NCI-H510A treated with DMSO at 0.1 percent for 48 hours (cell line): Measurements from ENCODE around the gene ADAMTS10.
"Not testable (repeated sequence)": the region's sequence is repeated elsewhere in the genome, so short reads cannot be mapped to it uniquely, and the experiment has no call there.

Source experiments
- DNase-seq: peaks from one replicate; lab custom pipeline; 2025; lab: John Stamatoyannopoulos, UW

ADAMTS10 gene

DNA sequence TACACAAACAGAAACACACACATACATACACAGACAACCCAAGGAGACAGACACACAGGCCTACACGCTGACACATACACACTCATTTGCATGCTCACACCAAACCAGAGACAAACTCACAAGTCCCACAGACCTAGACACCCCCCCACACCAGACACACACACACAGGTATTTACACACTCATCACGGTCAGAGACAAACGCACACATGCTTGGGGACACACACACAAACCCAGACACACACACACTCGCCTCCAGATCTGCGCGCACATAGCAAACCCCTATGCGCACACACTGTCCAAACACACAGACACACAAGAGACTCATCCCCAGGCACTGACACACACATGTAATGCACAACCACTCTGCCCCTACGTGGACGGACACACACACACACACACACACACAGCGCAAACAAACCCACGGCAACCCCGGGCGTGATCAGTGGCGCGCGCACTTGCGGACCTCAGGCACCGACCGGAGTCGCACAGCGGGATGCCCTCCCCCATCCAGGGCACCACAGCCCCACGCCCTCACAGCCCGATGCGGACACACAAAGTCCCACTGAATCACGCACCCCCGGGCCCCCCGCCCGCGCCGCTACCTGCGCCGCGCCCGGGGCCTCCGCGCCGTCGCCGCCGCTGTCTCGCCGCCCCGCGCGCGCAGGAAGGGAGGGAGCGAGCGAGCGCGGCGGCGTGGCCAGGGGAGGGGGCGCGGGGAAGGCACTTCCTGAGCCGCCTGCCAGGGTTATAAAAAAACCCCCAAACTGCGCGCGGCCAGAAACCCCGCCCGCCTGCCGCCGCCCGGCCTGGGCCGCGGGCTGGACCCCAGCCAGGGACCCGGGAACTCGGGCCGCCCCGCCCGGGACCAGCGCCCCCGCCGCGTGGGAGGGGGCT lies at the start of gene ADAMTS10:
ADAMTS10 (minus strand) TSS at position 675 of the 895 bp plus-strand sequence. CDS start 5,005 bp downstream, outside the sequence.
- no peak for DNase-seq

DNA sequence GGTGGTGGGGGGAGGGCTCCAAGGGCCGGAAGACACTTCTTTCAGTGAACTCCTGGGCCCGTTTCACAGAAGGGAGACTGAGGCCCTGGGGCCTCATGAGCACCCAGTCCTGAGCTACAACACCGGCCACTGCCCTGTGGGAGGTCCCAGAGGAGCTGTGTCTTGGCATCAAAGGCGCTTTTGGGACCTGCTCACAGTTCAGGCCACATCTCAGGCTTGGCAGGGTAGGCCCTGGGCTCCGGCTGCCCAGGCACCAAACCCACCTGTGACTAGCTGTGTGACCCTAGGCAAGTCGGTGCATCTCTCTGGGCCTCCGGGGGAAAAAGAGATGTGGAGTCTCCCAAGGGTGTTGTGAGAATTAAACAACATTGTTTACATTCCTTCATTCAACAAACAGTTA lies 49.4 kb upstream of the ADAMTS10 start:
- no peak for DNase-seq

DNA sequence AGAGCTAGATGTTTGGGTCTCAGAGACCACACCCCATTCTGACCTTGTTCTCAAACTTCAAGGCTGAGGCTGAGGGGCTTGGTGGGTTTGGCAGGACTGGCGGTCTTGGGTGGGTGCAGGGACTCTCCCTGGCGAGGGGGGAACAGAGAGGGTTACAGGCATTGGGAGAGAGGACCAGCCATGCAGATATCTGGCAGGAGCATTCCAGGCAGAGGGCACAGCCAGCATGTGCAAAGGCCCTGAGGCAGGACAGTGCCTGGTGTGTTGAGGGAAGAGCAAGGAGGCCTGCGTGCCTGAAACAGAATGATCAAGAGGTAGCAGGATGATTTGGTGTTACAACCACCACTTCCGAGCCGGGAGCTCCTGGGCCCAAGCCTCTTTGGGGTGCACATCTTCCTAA lies 47.4 kb upstream of the ADAMTS10 start:
- no peak for DNase-seq

DNA sequence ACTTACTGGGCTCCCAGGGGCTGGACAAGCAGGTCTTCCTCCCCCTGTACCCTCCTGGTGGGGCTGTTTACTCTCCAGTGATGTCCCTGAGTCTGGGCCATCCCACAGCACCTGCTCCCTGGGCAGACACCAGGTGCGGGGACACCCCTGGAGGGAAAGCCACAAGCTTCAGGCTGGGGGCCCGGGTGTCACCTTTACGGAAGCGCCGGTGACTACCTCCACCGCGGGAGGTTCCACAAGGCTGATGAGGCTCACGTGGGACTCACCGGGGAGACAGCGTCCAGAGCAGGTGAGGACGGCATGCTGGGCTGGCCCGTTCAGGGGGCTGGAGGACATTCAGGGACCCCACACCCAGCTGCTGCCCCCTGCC lies 44.8 kb upstream of the ADAMTS10 start:
- no peak for DNase-seq

DNA sequence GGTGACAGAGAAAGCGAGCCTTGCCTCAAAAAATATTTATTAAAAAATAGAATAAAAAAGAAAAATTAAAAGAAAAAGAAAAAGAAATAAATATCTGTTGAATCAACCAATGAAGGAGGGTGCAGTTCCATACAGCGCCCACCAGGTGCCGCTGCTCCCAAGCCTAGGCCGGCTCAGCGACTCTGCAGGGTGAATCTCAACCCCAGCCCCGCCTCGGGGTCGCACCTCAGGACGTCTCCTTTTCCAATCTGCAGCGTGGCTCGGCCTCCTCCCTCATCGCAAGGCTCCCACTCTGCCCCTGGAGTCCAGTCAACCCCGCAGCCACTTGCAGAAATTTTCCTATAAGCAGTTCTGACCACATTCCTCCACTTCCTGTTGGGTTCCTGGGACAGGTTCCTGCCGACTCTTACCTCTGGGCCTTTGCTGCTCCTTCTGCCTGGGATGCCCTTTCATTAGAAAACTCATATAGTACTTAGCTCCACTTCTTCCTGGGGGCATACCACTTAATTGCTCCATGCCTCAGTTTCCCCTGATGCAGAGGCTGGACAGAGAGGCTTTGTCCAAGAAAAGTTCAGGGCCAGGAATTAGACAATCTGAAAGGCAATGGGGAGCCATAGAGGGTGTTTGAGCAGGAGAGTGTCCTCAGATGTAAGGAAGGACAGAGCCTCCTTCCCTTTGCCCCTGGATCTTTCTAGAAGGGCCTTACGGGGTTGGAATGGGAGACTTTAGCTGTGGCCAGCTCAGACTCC lies 44.2 kb upstream of the ADAMTS10 start:
- DNase-seq: no peak

DNA sequence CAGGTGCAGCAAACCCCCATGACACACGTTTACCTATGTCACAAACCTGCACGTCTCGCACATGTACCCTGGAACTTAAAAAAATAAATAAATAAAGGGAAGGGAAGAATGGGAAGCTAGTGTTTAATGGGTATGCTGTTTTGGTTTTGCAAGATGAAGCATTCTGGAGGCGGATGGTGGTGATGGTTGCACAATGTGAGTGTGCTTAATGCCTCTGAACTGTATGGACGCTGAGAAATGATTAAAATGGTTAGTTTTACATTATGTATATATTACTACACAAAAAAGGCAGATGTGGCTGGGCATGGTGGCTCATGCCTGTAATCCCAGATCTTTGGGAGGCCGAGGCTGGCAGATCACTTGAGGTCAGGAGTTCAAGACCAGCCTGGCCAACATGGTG lies 37.7 kb upstream of the ADAMTS10 start:
- DNase-seq: no peak

DNA sequence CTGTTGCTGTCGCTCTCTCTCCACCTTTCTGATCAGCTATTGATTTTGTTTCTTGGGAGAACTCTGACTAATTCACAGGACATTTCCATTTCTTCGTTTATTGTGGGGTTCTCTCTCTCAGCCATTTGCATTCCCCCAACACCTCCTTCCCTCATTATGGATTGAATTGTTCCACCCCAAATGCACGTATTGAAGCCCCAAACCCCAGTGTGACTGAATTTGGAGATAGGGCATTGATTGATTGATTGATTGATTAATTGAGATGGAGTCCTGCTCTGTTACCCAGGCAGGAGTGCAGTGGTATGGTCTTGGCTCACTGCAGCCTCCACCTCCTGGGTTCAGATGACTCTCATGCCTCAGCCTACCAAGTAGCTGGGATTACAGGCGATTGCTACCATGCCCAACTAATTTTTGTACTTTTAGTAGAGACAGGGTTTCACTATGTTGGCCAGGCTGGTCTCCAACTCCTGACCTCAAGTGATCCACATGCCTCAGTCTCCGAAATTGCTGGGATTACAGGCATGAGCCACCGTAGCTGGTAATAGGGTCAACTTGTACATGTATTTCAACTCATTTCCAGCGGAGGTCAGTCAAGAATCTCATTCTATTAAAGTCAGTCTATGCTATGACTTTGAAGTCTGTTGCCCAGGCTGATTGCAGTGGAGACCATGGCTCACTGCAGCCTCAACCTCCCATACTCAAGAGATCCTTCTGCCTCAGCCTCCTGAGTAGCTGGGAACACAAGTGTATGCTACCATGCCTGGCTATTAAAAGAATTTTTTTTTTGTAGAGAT lies 33.5 kb upstream of the ADAMTS10 start:
- no peak for DNase-seq

DNA sequence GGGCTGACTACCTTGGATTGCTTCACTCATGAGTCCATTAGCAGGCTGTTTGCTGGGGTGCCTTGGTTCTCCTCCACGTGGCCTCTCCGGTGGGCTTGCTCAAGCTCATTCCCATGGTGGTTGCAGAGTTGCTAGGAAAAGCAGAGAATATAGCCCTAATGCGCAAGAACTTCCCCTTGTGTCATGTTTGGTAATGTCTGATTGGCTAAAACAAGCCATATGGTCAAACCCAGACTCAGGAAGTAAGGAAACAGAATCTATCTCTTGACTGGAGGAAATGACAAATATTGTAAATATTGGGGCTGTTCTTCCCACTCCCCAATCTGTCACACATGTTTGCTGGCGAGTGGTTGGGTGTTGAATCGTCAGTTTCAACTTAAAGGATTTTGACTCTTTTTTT lies 32.0 kb upstream of the ADAMTS10 start:
- no peak for DNase-seq

DNA sequence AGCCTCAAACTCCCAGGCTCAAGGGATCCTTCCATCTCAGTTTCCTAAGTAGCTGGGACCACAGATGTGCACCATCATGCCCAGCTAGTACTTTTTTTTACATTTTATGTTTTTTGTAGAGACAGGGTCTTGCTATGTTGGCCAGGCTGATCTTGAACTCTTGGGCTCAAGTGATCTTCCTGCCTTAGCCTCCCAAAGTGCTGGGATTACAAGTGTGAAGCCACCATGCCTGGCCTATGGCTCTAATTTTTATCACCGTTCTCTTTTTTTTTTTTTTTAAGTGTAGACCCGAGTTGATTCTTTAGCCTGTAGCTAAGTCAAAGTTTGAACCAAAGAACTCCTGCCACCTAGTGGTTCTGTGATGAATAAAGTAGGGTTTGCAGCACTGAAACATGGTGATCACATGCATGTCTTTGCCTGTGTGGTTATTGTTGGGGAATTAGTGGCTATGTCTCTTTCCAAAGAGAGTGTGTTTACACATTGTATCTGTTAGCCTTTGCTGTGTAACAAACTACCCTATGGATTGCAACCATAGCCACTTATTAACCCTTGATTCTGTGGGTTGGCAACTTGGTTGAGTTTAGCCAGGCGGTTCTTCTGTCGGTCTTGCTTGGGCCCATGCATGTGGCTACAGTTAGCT lies 31.5 kb upstream of the ADAMTS10 start:
- no peak for DNase-seq

DNA sequence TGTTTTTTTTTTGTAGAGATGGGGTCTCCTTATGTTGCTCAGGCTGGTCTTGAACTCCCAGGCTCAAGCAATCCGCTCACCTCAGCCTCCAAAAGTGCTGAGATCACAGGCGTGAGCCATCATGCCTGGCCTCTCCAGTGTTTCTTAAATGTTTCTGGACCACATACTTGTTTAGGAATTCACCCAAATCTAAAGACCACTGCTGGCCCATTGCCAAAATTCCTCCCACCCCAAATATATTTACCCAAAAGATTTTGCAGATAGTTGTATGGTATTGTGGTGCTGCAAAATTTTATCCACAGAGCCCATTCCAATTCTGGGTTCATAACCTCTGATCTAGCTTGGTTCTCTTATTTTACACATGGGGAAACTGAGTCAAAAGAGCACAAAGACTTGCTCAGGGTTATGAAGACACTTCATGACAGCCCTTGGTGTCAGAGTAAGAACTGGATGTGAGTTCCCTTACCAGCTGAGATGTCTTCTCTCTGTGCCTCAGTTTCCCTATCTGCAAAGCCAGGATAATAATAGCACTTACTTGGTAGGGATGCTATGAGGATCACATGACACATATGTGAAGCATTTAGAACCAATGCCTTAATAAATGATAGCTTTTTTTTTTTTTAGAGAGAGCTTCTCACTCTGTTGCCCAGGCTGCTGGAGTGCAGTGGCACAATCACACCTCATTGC lies 30.8 kb upstream of the ADAMTS10 start:
- no peak for DNase-seq

DNA sequence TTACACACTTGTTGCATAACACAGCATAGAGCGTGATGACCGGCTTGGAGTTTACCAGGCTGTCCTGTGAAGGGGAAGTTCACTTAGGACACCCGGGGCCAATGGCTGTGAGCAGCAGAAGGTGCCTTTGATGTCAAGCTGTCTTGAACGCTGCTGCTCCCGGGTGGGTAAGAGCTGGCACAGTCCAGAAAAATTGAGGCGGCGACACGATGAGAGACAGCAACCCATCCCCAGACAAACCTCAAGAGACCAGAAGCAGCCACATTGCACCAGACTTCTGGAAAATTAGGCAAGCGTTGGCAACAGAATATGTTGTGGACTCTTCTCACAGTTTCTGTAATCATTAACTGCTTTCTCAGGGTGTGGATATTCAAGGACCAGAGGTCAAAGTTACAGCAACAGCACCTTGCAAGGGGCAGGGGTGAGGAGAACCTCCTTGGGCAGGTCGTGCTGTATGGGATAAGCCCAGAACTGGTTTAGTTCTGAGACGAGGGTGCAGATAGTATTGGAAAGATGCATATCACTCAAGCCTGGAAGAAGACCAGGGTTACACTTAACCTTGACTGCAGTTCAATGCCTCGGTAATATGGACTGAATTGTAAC lies 30.0 kb upstream of the ADAMTS10 start:
- no peak for DNase-seq

DNA sequence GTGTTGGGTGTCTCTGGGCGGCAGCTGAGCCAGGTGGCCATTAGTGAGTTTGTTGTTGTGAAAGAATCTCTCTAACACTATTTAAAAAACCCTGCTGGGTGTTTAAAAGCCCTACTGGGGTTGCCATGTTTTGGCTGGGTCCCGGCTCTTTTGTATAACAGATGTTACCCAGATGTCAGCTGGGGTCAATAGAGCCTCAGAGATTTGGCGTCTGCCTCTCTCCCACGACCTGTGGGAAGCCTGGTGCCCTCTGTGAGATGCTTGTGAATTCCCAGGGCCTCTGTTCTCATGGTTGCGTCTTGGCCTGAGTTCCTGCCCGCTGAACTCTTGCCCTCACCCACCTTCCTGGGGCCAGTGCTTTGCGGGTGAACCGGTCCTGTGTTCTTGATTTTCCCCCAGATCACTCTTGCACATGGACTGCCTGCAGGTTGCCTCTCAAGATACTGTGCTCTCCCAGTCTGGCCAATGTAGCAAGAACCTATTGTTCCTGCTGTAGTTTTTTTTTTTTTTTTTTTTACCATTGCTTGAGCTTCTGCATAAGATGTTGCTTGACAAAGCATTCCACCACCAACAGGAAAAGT lies 29.4 kb upstream of the ADAMTS10 start:
- no peak for DNase-seq

DNA sequence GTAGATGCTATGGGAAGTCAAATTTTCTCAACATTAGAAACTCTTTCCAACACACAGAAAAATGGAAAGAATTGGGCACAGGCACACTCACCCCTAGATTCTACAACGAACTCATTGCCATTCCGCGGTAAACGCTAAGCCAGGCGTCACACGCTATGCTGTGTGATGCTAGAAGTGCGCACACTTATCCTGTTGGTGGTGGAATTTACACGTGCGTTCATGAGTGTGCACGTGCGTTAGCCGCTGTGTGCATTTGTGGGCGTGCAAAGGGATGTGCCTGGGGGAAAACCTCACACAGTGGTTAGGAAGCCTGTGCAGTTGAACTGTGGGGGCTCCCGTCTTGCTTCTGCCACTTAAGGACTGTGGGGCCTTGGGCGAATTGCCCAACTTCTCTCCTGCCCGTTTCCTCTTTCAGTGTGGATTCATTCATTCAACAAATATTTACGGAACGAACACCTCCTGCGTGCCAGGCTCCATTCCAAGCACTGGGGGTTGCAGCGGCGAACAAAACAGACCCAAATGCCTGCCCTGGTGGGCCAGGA lies 27.6 kb upstream of the ADAMTS10 start:
- no peak for DNase-seq

DNA sequence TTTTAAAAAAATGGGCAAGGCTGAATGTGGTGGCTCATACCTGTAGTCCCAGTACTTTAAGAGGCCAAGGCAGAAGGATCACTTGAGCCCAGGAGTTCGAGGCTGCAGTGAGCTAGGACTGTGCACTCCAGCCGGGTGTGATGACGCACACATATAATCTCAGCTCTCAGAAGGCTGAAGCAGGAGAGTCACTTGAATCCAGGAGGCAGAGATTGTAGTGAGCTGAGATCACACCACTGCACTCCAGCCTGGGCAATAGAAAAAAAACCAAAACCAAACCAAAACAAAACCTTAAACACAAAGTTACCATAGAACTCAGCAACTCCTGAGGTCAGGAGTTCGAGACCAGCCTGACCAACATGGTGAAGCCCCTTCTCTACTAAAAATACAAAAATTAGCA lies 26.6 kb upstream of the ADAMTS10 start:
- DNase-seq: not testable (repeated sequence)

DNA sequence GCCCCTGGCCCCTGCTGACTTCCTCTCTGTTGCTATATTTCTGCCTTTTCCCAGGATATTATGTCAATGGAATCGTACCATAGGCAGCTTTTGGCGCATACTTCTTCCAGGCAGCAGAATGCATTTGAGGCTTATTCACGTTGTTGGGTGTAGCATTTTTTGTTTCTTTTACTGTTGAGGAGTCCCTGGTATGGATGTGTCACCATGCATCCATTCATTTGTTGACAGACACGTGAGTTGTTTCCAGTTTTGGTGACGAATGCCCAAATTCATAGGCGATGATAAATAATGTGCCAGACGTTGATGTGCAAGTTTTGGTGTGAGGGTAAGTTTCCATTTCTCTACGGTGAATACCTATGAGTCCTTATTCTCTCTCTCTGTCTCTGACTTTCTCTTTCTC lies 24.9 kb upstream of the ADAMTS10 start:
- no peak for DNase-seq

DNA sequence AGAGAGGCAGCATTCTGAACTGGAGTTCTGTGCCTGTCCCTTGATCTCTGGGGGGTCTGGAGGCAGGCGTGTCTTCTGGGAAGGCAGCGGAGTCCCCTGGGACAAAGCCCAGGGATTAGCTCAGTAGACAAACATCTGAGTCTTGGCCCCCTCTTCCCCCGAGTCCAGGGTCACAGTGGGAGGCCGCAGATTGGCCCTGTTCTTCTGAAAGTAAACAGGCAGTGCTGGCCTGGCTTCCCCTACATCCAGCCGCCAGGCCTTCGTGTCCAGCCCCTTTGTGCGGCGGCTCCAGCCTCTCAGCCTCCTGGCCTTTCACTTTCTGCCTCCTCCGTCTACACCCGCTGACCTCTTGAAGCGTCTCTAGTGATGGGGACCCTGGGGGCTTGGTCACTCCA lies 20.9 kb upstream of the ADAMTS10 start:
- DNase-seq: no peak

DNA sequence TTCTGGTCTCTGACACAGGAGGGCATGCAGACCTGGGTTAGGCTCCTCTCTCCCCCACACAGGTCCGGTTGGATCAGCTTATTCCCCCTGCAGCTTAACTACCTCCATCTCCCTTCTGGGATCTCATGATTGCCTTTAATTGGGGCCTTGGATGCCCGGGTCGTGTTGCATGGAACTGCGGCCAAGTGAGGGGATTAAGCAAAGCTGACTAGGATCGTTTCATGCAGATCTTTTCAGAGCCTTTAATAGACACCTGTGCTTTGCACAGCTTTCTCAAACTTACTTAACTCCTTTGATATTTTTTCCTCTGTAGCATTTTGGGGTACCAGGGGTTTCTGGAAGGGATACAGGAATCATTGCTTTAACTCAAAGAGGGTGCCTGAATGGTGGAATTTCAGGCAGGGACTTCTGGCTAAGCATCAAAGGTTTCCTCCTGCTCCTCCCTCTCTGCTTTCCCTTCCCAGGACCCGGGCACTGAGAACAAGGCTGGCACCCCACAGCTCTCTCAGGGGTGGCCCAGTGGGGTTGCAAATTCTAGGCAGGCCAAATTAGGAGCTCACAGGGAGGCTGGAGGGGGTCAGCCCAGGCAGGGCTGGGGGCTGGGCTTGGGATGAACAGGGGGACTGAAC lies 20.4 kb upstream of the ADAMTS10 start:
- DNase-seq: no peak

DNA sequence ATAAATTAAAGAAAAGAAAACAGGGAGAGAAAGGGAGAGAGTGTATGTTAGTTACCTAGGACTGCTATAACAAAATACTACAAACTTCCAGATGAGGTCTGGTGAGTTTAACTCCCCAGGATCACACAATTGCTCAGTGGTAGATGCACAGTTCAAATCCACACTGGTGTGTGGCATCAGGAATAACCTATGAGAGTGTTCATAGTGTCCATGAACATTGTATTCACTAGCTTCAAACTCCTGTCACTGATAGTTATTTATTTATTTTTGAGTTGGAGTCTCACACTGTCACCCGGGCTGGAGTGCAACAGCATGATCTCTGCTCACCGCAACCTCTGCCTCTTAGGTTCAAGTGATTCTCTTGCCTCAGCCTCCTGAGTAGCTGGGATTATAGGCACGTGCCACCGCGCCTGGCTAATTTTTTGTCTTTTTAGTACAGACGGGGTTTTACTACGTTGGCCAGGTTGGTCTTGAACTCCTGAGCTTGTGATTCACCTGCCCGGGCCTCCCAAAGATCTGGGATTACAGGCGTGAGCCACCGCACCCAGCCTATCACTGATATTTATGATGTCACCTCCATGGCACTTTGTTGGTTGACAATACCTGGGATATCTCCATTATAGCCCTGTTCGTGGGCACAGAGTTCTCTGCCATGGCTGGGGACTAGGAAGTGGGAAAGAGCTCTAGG lies 19.6 kb upstream of the ADAMTS10 start, which contains the start of gene NFILZ:
NFILZ (plus strand) TSS at position 638 of the 688 bp plus-strand sequence. CDS start 46,133 bp downstream, outside the sequence.
- DNase-seq: no peak

DNA sequence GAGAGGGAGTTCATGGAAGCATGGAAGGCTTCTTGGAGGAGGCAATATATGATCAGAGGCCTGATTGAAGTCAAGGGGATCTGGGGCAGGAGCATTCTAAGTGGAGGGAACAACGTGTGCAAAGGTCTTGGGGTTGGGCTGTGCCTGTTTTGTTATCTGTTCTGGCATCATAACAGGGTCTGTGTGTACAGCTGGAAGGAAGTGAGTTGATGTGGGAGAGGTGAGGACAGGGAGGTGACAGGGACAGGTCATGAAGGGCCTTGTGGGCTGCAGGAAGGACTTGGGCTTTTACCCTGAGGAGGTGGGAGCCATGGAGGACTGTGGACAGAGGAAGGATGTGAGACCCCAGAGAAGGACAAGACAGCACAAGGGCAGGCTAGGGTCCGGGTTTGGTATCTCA lies 18.7 kb upstream of the ADAMTS10 start:
- DNase-seq: no peak
